IMR-90 (cell line): Measurements from ENCODE around the gene PKDCC. TPM values are rescaled to one million over a fixed set of nuclear protein-coding genes. Genes with fewer than 3 reads are reported as not detected.

Experiments used
- ATAC-seq: fragments of 200-7000 bp; cut with Tn5 transposase; 2 replicates; pipeline ENCODE4 v1.9.1; 2020; ENCODE audit warnings: low read depth, mild to moderate bottlenecking, moderate library complexity
- BruUV-seq: library from RNA; stranded (reverse); fragments of 400-500 nt; replicated peaks from 2 replicates; lab custom pipeline; 2021; lab: Mats Ljungman, UMichigan
- CTCF ChIA-PET: fragments of 300-600 bp; formaldehyde crosslinking; extraction: SDS; loops from one replicate; lab custom pipeline; 2021; ENCODE audit warnings: antibody characterized with exemption; lab: Yijun Ruan, JAX
- POLR2A ChIA-PET: fragments of 300-600 bp; sonication (Branson Sonifier 250); formaldehyde crosslinking; loops from one replicate; lab custom pipeline; 2022; ENCODE audit warnings: antibody characterized with exemption; ENCODE audit not compliant: unreplicated experiment; lab: Charles Lee
- DNase-seq: peaks from one replicate; pipeline ENCODE4 v3.0.0; 2013
- H2AFZ ChIP-seq: replicated peaks from 2 replicates; pipeline ENCODE3; 2013; ENCODE audit warnings: low read length, mild to moderate bottlenecking; ENCODE audit not compliant: poor library complexity
- H2AK5ac ChIP-seq: 2 replicates; pipeline ENCODE4 v1.6.1; 2013; ENCODE audit warnings: low read depth, low read length, inconsistent platforms
- H2AK9ac ChIP-seq: replicated peaks from 2 replicates; pipeline ENCODE3; 2013; ENCODE audit warnings: mild to moderate bottlenecking, low read depth, low read length, moderate library complexity; ENCODE audit not compliant: poor library complexity
- H2BK120ac ChIP-seq: 2 replicates; pipeline ENCODE4 v1.6.1; 2013; ENCODE audit warnings: low read depth, low read length, inconsistent platforms
- H2BK15ac ChIP-seq: 3 replicates; pipeline ENCODE4 v1.6.1; 2013; ENCODE audit warnings: low read depth, low read length, inconsistent platforms
- H2BK20ac ChIP-seq: 2 replicates; pipeline ENCODE4 v1.6.1; 2013; ENCODE audit warnings: low read depth, mild to moderate bottlenecking, inconsistent platforms, low read length, moderate library complexity
- H2BK5ac ChIP-seq: 2 replicates; pipeline ENCODE4 v1.6.1; 2013; ENCODE audit warnings: mild to moderate bottlenecking, low read depth, low read length, inconsistent platforms; ENCODE audit not compliant: poor library complexity, severe bottlenecking
- H3K14ac ChIP-seq: replicated peaks from 2 replicates; pipeline ENCODE4 v1.6.1; 2013; ENCODE audit warnings: low read depth, low read length, inconsistent platforms
- H3K18ac ChIP-seq: 2 replicates; pipeline ENCODE4 v1.6.1; 2013; ENCODE audit warnings: low read depth, low read length, control low read depth
- H3K23ac ChIP-seq: 2 replicates; pipeline ENCODE4 v1.6.1; 2013; ENCODE audit warnings: low read depth, low read length, inconsistent platforms
- H3K27ac ChIP-seq: 2 replicates; pipeline ENCODE4 v1.5.1; 2013; ENCODE audit warnings: mild to moderate bottlenecking, control low read depth, low read length; ENCODE audit not compliant: insufficient read depth
- H3K27me3 ChIP-seq: 2 replicates; pipeline ENCODE4 v1.6.1; 2013; ENCODE audit warnings: low read length; ENCODE audit not compliant: control insufficient read depth, insufficient read depth
- H3K36me3 ChIP-seq: 2 replicates; pipeline ENCODE4 v1.6.1; 2013; ENCODE audit warnings: low read length, mixed read lengths; ENCODE audit not compliant: control insufficient read depth, insufficient read depth
- H3K4ac ChIP-seq: 2 replicates; pipeline ENCODE4 v1.6.1; 2013; ENCODE audit warnings: low read depth, low read length, inconsistent platforms
- H3K4me1 ChIP-seq: 2 replicates; pipeline ENCODE4 v1.6.1; 2013; ENCODE audit warnings: low read length, mixed read lengths; ENCODE audit not compliant: control insufficient read depth, insufficient read depth
- H3K4me2 ChIP-seq: 2 replicates; pipeline ENCODE4 v1.6.1; 2013; ENCODE audit warnings: low read depth, mild to moderate bottlenecking, control low read depth, low read length, moderate library complexity
- H3K4me3 ChIP-seq: 2 replicates; pipeline ENCODE4 v1.5.1; 2013; ENCODE audit warnings: low read depth, mild to moderate bottlenecking, control low read depth, low read length, moderate library complexity; ENCODE audit not compliant: insufficient read depth
- H3K56ac ChIP-seq: 2 replicates; pipeline ENCODE4 v1.6.1; 2013; ENCODE audit warnings: low read length, inconsistent platforms; ENCODE audit not compliant: insufficient read depth; ENCODE audit errors: extremely low read depth
- H3K79me1 ChIP-seq, 2 experiments: 2 replicates each; pipeline ENCODE4 v1.6.1; 2013; ENCODE audit warnings: low read length in 2 of 2, inconsistent platforms in 1 of 2, low read depth in 1 of 2
- H3K9ac ChIP-seq: 2 replicates; pipeline ENCODE4 v1.6.1; 2013; ENCODE audit warnings: low read depth, low read length, control low read depth
- H3K9me1 ChIP-seq: 2 replicates; pipeline ENCODE4 v1.6.1; 2013; ENCODE audit warnings: low read length, inconsistent platforms; ENCODE audit not compliant: insufficient read depth
- H3K9me3 ChIP-seq: 2 replicates; pipeline ENCODE4 v1.6.1; 2013; ENCODE audit warnings: low read length; ENCODE audit not compliant: control insufficient read depth, insufficient read depth
- H4K20me1 ChIP-seq: 2 replicates; pipeline ENCODE4 v1.6.1; 2013; ENCODE audit warnings: low read length, inconsistent platforms; ENCODE audit not compliant: insufficient read depth
- H4K5ac ChIP-seq: 2 replicates; pipeline ENCODE4 v1.6.1; 2013; ENCODE audit warnings: mild to moderate bottlenecking, low read depth, low read length, control low read depth
- H4K8ac ChIP-seq, 2 experiments: 2 replicates each; pipeline ENCODE4 v1.6.1; 2013; ENCODE audit warnings: low read depth in 2 of 2, low read length in 2 of 2, control low read depth in 1 of 2, inconsistent platforms in 1 of 2
- H4K91ac ChIP-seq: 2 replicates; pipeline ENCODE4 v1.6.1; 2013; ENCODE audit warnings: low read depth, low read length, inconsistent platforms; ENCODE audit not compliant: insufficient read depth
- BHLHE40 ChIP-seq: fragments of 150-350 bp; IDR thresholded peaks from 2 replicates; pipeline ENCODE4 v1.6.1; 2016; ENCODE audit warnings: mild to moderate bottlenecking, low read depth, low read length
- CEBPB ChIP-seq: IDR thresholded peaks from 2 replicates; pipeline ENCODE4 v1.6.1; 2012; ENCODE audit warnings: low read depth, low read length, improper control_type of control experiment
- ELK1 ChIP-seq: fragments of 150-350 bp; IDR thresholded peaks from 2 replicates; pipeline ENCODE4 v1.6.1; 2016; ENCODE audit warnings: low read depth, mild to moderate bottlenecking, low read length, moderate library complexity, borderline replicate concordance
- FOS ChIP-seq: fragments of 150-350 bp; IDR thresholded peaks from 2 replicates; pipeline ENCODE4 v1.6.1; 2016; ENCODE audit warnings: low read depth, low read length
- MAFK ChIP-seq: IDR thresholded peaks from 2 replicates; pipeline ENCODE4 v1.6.1; 2012; ENCODE audit warnings: low read depth, low read length, improper control_type of control experiment
- MXI1 ChIP-seq: IDR thresholded peaks from 2 replicates; pipeline ENCODE4 v1.6.1; 2012; ENCODE audit warnings: low read depth, mild to moderate bottlenecking, low read length, moderate library complexity, borderline replicate concordance
- POLR2A ChIP-seq: IDR thresholded peaks from 2 replicates; pipeline ENCODE4 v1.6.1; 2012; ENCODE audit warnings: mild to moderate bottlenecking, low read depth, low read length
- RCOR1 ChIP-seq: IDR thresholded peaks from 2 replicates; pipeline ENCODE4 v1.6.1; 2012; ENCODE audit warnings: mild to moderate bottlenecking, low read length, improper control_type of control experiment; ENCODE audit not compliant: insufficient replicate concordance
- SMC3 ChIP-seq: fragments of 150-350 bp; IDR thresholded peaks from 2 replicates; pipeline ENCODE4 v1.6.1; 2016; ENCODE audit warnings: low read depth, mild to moderate bottlenecking, antibody characterized with exemption, low read length, moderate library complexity
- WGBS, 2 experiments: methylation state at CpG; one replicate each; pipeline versions ENCODE4 v1.1.5 to v1.1.7; 2013; ENCODE audit warnings: missing lambda C conversion rate in 2 of 2; ENCODE audit not compliant: insufficient read length in 1 of 2; ENCODE audit errors: extremely low coverage in 2 of 2; 5-methylcytosine and 5-hydroxymethylcytosine counted together
- dilution Hi-C: fragments of 300-500 bp; cut with HindIII; formaldehyde crosslinking; loops from one replicate; pipeline ENCODE4 v1.14.3; 2018; ENCODE audit warnings: low sequenced_read_pairs; ENCODE audit not compliant: unreplicated experiment
- in situ Hi-C: fragments of 300-500 bp; cut with MboI; formaldehyde crosslinking; loops from 3 replicates; pipeline ENCODE4 v1.14.3; 2019; ENCODE audit warnings: low sequenced_read_pairs, inconsistent platforms, mixed read lengths
- intact Hi-C: fragments of 100-400 bp; cut with micrococcal nuclease; formaldehyde crosslinking; loops from 2 replicates; pipeline ENCODE4 v1.10.0; 2022
- polyA plus RNA-seq, 3 experiments: library from polyadenylated mRNA; depleted of rRNA; stranded (reverse); fragments of >200 nt; gene quantifications; 2 replicates each; pipeline ENCODE4 v1.2.3, GENCODE V29; 2012; ENCODE audit warnings: low replicate concordance in 1 of 3
- total RNA-seq: library from RNA; depleted of rRNA; stranded (reverse); fragments of >200 nt; gene quantifications from 2 replicates; pipeline ENCODE4 v1.2.3, GENCODE V29; 2012
- TF ChIP-seq, protein P1 (sequence below): conservative IDR thresholded peaks from 2 replicates; pipeline ENCODE4 v1.5.1; 2012; ENCODE audit warnings: mild to moderate bottlenecking, low read depth, low read length, improper control_type of control experiment

PKDCC gene
- total and polyA plus RNA-seq, 2 of the 4 experiments (the other 2 are of a cell fraction): 55.6 to 95.7 TPM

- TF ChIP-seq, protein P1, sequence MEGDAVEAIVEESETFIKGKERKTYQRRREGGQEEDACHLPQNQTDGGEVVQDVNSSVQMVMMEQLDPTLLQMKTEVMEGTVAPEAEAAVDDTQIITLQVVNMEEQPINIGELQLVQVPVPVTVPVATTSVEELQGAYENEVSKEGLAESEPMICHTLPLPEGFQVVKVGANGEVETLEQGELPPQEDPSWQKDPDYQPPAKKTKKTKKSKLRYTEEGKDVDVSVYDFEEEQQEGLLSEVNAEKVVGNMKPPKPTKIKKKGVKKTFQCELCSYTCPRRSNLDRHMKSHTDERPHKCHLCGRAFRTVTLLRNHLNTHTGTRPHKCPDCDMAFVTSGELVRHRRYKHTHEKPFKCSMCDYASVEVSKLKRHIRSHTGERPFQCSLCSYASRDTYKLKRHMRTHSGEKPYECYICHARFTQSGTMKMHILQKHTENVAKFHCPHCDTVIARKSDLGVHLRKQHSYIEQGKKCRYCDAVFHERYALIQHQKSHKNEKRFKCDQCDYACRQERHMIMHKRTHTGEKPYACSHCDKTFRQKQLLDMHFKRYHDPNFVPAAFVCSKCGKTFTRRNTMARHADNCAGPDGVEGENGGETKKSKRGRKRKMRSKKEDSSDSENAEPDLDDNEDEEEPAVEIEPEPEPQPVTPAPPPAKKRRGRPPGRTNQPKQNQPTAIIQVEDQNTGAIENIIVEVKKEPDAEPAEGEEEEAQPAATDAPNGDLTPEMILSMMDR: no peak
Observed at GRCh38 chr2:42059261-42059898, 11.6 kb downstream of the PKDCC start (continued).

- H2AK9ac ChIP-seq: peak overlapping the region; percentile 71
- peaks cover 34% of the 10 kb centered on the region for H3K4me1 ChIP-seq
- H3K27me3 ChIP-seq: no peaks in the 10 kb centered on the region
- peak overlapping the region; percentile 58 for H2BK20ac ChIP-seq
- 96% methylated on average over 4 of the region's 8 CpGs; no CpG with 5 or more reads in 1 of the 2 experiments for WGBS, 2 experiments
- no peak overlapping the region for H3K4me2 ChIP-seq
- in situ Hi-C loops: no loop called here
- BruUV-seq: no TSS peak
- DNase-seq (no peak), ATAC-seq (no peak)
- CTCF ChIA-PET: no interaction called here
- H3K36me3 ChIP-seq: peaks cover 52% of the 10 kb centered on the region
- 0 out of 2 replicates have a peak overlapping the region, but pooled peaks have one; percentile 65 for H3K14ac ChIP-seq
- H3K56ac ChIP-seq: no peak overlapping the region
- 0 out of 2 replicates have a peak, but pooled peaks cover 5% of the 10 kb centered on the region for H4K20me1 ChIP-seq
- H4K8ac ChIP-seq: peak overlapping the region in 1 of 2 experiments; percentile 23; a peak in 1 of 4 replicates
- peak overlapping the region; percentile 25; the same call in 1 of the 3 replicates for H2BK15ac ChIP-seq
- H3K9ac ChIP-seq: no peak overlapping the region; the same call in 1 of the 2 replicates
- intact Hi-C loops: no loop called here
- peak overlapping the region; percentile 47; the same call in 1 of the 2 replicates for H3K27ac ChIP-seq
- H3K4ac ChIP-seq: peak overlapping the region; percentile 42
- H4K91ac ChIP-seq: peak overlapping the region; percentile 40; the same call in 1 of the 2 replicates
- peaks cover 8 to 39% of the 10 kb centered on the region in 2 experiments for H3K79me1 ChIP-seq
- no peak overlapping the region; the same call in 1 of the 2 replicates for H4K5ac ChIP-seq
- H3K4me3 ChIP-seq: no peak overlapping the region
- 0 out of 2 replicates have a peak overlapping the region, but pooled peaks have one; percentile 1 for H3K23ac ChIP-seq
- no peak overlapping the region for H3K18ac ChIP-seq
- no peaks in the 10 kb centered on the region for H3K9me3 ChIP-seq
- dilution Hi-C loops: no loop called here
- peak overlapping the region; percentile 41; the same call in 1 of the 2 replicates for H2AK5ac ChIP-seq
- POLR2A ChIA-PET: no interaction called here
- H2AFZ ChIP-seq: no peak overlapping the region
- H2BK120ac ChIP-seq: 0 out of 2 replicates have a peak overlapping the region, but pooled peaks have one; percentile 24
- H2BK5ac ChIP-seq: peak overlapping the region; percentile 25
- peaks cover 42% of the 10 kb centered on the region for H3K9me1 ChIP-seq
- no peak for TF ChIP-seq SMC3
- no peak for TF ChIP-seq FOS
- no peak for TF ChIP-seq RCOR1
- no peak for TF ChIP-seq POLR2A
- TF ChIP-seq BHLHE40: no peak
- no peak for TF ChIP-seq CEBPB
- no peak for TF ChIP-seq MXI1
- TF ChIP-seq ELK1: no peak
- no peak for TF ChIP-seq MAFK
- TF ChIP-seq, protein P1: no peak
Observed at GRCh38 chr2:42060028-42060427, 12.2 kb downstream of the PKDCC start.
